Measurements from ENCODE around the gene DIO1. TPM values are rescaled to one million over a fixed set of nuclear protein-coding genes. Genes with fewer than 3 reads are reported as not detected.

DIO1 gene
- polyA plus RNA-seq, 1 donor from 2014 or later: not detected

DNA sequence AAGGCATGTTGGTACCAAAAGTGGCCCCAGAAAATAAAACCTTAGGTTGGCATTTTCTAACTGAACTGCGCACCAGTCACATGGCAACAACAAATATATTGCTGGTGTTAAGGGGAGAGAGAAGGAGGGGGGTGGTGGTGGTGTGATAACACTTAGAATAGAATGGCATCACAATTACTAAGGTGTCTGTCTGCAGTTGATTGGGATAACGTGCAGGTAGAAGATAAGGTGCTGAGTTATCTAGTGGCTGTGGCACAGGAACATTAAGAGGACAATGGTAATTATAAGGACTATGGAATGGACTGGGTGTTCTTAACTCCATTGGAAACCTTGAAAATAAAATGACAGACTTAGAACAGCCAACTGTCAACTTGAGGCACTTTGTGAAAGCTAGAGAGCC lies 3.0 kb upstream of the DIO1 start:
- Histone ChIP-seq H3K9me3 (ENCODE audit: low read length) (no peaks in the 10 kb centered on the region), H2AFZ (ENCODE audit: low read depth, low read length) (no peak overlapping the region)
- no peak for TF ChIP-seq TAF1 (IDR thresholded peaks at IDR 0.05; ENCODE audit: low read depth)

GRCh38 chr1:53891678-53892077 lies 2.3 kb upstream of the DIO1 start:
- no peaks in the 10 kb centered on the region for H3K9me2 ChIP-seq (ENCODE audit: insufficient read depth, low read length)
- H3K79me2 ChIP-seq (replicated peaks; ENCODE audit: insufficient read depth, low read length): no peaks in the 10 kb centered on the region
- no peak for TF ChIP-seq SMC3 (conservative IDR thresholded peaks at IDR 0.05; ENCODE audit: poor library complexity)
- TF ChIP-seq EP300 (conservative IDR thresholded peaks at IDR 0.05; ENCODE audit: poor library complexity, severe bottlenecking): no peak
- TF ChIP-seq EZH2 (IDR thresholded peaks at IDR 0.05; ENCODE audit: borderline replicate concordance, insufficient read depth, low read length, poor library complexity, severe bottlenecking): no peak
- TF ChIP-seq MXI1 (conservative IDR thresholded peaks at IDR 0.05; ENCODE audit: poor library complexity, severe bottlenecking): no peak
- no peak for TF ChIP-seq TAF1 (IDR thresholded peaks at IDR 0.05; ENCODE audit: low read depth)
- TF ChIP-seq RAD21 (conservative IDR thresholded peaks at IDR 0.05): no peak
- no peaks in the 10 kb centered on the region for H4K20me1 ChIP-seq (ENCODE audit: insufficient read depth)
- H2AFZ ChIP-seq (ENCODE audit: low read depth, low read length): no peak overlapping the region
- H3K4me3 ChIP-seq (ENCODE audit: low read length): no peak overlapping the region
- H3K27me3 ChIP-seq (ENCODE audit: insufficient read depth, low read depth, low read length): no peaks in the 10 kb centered on the region
- H3K27ac ChIP-seq (ENCODE audit: low read length): no peak overlapping the region
- no peaks in the 10 kb centered on the region for H3K9me3 ChIP-seq (ENCODE audit: low read length)
- no peak overlapping the region for H3K9ac ChIP-seq (ENCODE audit: low read length)
- no peaks in the 10 kb centered on the region for H3K36me3 ChIP-seq (ENCODE audit: insufficient read depth, low read length)
- H3K4me2 ChIP-seq (ENCODE audit: low read length): no peak overlapping the region
- H3F3A ChIP-seq (ENCODE audit: insufficient read depth, low read length, poor library complexity, severe bottlenecking): no peaks in the 10 kb centered on the region

More for the DNA sequence above, 3.0 kb upstream of the DIO1 start:
- Histone ChIP-seq H3K9me2 (ENCODE audit: insufficient read depth, low read length) (no peaks in the 10 kb centered on the region), H3K27ac (ENCODE audit: low read length) (no peak overlapping the region), H4K20me1 (ENCODE audit: insufficient read depth) (no peaks in the 10 kb centered on the region), H3K4me3 (ENCODE audit: low read length) (no peak overlapping the region), H3K36me3 (ENCODE audit: insufficient read depth, low read length) (no peaks in the 10 kb centered on the region), H3K27me3 (ENCODE audit: insufficient read depth, low read depth, low read length) (no peaks in the 10 kb centered on the region), H3K4me2 (ENCODE audit: low read length) (no peak overlapping the region), H3F3A (ENCODE audit: insufficient read depth, low read length, poor library complexity, severe bottlenecking) (no peaks in the 10 kb centered on the region), H3K9ac (ENCODE audit: low read length) (no peak overlapping the region), H3K79me2 (replicated peaks; ENCODE audit: insufficient read depth, low read length) (no peaks in the 10 kb centered on the region)

- no peak overlapping the region for H3K9ac ChIP-seq (ENCODE audit: low read length)
- H3K27me3 ChIP-seq (ENCODE audit: insufficient read depth, low read depth, low read length): no peaks in the 10 kb centered on the region
- no peak overlapping the region for H2AFZ ChIP-seq (ENCODE audit: low read depth, low read length)
- no peaks in the 10 kb centered on the region for H3K36me3 ChIP-seq (ENCODE audit: insufficient read depth, low read length)
- H3K9me2 ChIP-seq (ENCODE audit: insufficient read depth, low read length): no peaks in the 10 kb centered on the region
- H3K4me3 ChIP-seq (ENCODE audit: low read length): no peak overlapping the region
- TF ChIP-seq SMC3 (conservative IDR thresholded peaks at IDR 0.05; ENCODE audit: poor library complexity): no peak
- TF ChIP-seq EZH2 (IDR thresholded peaks at IDR 0.05; ENCODE audit: borderline replicate concordance, insufficient read depth, low read length, poor library complexity, severe bottlenecking): no peak
- TF ChIP-seq MXI1 (conservative IDR thresholded peaks at IDR 0.05; ENCODE audit: poor library complexity, severe bottlenecking): no peak
- TF ChIP-seq, protein P1, sequence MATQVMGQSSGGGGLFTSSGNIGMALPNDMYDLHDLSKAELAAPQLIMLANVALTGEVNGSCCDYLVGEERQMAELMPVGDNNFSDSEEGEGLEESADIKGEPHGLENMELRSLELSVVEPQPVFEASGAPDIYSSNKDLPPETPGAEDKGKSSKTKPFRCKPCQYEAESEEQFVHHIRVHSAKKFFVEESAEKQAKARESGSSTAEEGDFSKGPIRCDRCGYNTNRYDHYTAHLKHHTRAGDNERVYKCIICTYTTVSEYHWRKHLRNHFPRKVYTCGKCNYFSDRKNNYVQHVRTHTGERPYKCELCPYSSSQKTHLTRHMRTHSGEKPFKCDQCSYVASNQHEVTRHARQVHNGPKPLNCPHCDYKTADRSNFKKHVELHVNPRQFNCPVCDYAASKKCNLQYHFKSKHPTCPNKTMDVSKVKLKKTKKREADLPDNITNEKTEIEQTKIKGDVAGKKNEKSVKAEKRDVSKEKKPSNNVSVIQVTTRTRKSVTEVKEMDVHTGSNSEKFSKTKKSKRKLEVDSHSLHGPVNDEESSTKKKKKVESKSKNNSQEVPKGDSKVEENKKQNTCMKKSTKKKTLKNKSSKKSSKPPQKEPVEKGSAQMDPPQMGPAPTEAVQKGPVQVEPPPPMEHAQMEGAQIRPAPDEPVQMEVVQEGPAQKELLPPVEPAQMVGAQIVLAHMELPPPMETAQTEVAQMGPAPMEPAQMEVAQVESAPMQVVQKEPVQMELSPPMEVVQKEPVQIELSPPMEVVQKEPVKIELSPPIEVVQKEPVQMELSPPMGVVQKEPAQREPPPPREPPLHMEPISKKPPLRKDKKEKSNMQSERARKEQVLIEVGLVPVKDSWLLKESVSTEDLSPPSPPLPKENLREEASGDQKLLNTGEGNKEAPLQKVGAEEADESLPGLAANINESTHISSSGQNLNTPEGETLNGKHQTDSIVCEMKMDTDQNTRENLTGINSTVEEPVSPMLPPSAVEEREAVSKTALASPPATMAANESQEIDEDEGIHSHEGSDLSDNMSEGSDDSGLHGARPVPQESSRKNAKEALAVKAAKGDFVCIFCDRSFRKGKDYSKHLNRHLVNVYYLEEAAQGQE (IDR thresholded peaks at IDR 0.05; ENCODE audit: borderline replicate concordance): no peak
- TF ChIP-seq RAD21 (conservative IDR thresholded peaks at IDR 0.05): no peak
- TF ChIP-seq, protein P2, sequence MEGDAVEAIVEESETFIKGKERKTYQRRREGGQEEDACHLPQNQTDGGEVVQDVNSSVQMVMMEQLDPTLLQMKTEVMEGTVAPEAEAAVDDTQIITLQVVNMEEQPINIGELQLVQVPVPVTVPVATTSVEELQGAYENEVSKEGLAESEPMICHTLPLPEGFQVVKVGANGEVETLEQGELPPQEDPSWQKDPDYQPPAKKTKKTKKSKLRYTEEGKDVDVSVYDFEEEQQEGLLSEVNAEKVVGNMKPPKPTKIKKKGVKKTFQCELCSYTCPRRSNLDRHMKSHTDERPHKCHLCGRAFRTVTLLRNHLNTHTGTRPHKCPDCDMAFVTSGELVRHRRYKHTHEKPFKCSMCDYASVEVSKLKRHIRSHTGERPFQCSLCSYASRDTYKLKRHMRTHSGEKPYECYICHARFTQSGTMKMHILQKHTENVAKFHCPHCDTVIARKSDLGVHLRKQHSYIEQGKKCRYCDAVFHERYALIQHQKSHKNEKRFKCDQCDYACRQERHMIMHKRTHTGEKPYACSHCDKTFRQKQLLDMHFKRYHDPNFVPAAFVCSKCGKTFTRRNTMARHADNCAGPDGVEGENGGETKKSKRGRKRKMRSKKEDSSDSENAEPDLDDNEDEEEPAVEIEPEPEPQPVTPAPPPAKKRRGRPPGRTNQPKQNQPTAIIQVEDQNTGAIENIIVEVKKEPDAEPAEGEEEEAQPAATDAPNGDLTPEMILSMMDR (IDR thresholded peaks at IDR 0.05; ENCODE audit: poor library complexity, severe bottlenecking): no peak
- TF ChIP-seq POLR2AphosphoS5 (IDR thresholded peaks at IDR 0.05): no peak
- no peak for TF ChIP-seq EP300 (conservative IDR thresholded peaks at IDR 0.05; ENCODE audit: poor library complexity, severe bottlenecking)
- no peak for TF ChIP-seq TAF1 (IDR thresholded peaks at IDR 0.05; ENCODE audit: low read depth)
- no peaks in the 10 kb centered on the region for H3K9me3 ChIP-seq (ENCODE audit: low read length)
- no peaks in the 10 kb centered on the region for H3F3A ChIP-seq (ENCODE audit: insufficient read depth, low read length, poor library complexity, severe bottlenecking)
- H4K20me1 ChIP-seq (ENCODE audit: insufficient read depth): no peaks in the 10 kb centered on the region
- H3K27ac ChIP-seq (ENCODE audit: low read length): no peak overlapping the region
- H3K4me2 ChIP-seq (ENCODE audit: low read length): no peak overlapping the region
- no peaks in the 10 kb centered on the region for H3K79me2 ChIP-seq (replicated peaks; ENCODE audit: insufficient read depth, low read length)
Measured at GRCh38 chr1:53892911-53893310, 1.1 kb upstream of the DIO1 start.
